Inferior parietal cortex (tissue), 1 donor: Measurements from ENCODE around the gene SMC4.

Experiments
- DNase-seq: peaks from one replicate; pipeline ENCODE4 v3.0.0-alpha.2; 2016; ENCODE audit errors: extremely low spot score

The SMC4 gene

GRCh38 chr3:160475884-160476283 is 76.4 kb downstream of the SMC4 start:
- no peak for DNase-seq

GRCh38 chr3:160477750-160478149 is 78.3 kb downstream of the SMC4 start:
- DNase-seq = no peak

GRCh38 chr3:160478338-160478737 is 78.9 kb downstream of the SMC4 start:
- no peak for DNase-seq

GRCh38 chr3:160479376-160479775 is 79.9 kb downstream of the SMC4 start:
- DNase-seq = no peak

- DNase-seq = no peak
Observed at GRCh38 chr3:160480931-160481330, 81.5 kb downstream of the SMC4 start.

- DNase-seq = no peak
Observed at GRCh38 chr3:160481856-160482255, 82.4 kb downstream of the SMC4 start.

GRCh38 chr3:160482796-160483195 is 83.3 kb downstream of the SMC4 start:
- no peak for DNase-seq
